Ishikawa (cell line): ENCODE measurements around the gene LSAMP.

Experiments
- CEBPB ChIP-seq: IDR thresholded peaks from 2 replicates; pipeline ENCODE4 v1.6.1; 2012
- CREB1 ChIP-seq: IDR thresholded peaks from 2 replicates; pipeline ENCODE4 v1.6.1; 2012; ENCODE audit warnings: low read depth
- EGR1 ChIP-seq: IDR thresholded peaks from 2 replicates; pipeline ENCODE4 v1.6.1; 2012
- EP300 ChIP-seq: IDR thresholded peaks from 2 replicates; pipeline ENCODE4 v1.6.1; 2012; ENCODE audit warnings: borderline replicate concordance
- FOXM1 ChIP-seq: IDR thresholded peaks from 2 replicates; pipeline ENCODE4 v1.6.1; 2012; ENCODE audit warnings: low read depth, borderline replicate concordance
- MAX ChIP-seq: IDR thresholded peaks from 2 replicates; pipeline ENCODE4 v1.6.1; 2012
- NFIC ChIP-seq: IDR thresholded peaks from 2 replicates; pipeline ENCODE4 v1.6.1; 2012
- RAD21 ChIP-seq: IDR thresholded peaks from 2 replicates; pipeline ENCODE4 v1.6.1; 2012; ENCODE audit warnings: low read depth
- REST ChIP-seq: IDR thresholded peaks from 2 replicates; pipeline ENCODE4 v1.6.1; 2012; ENCODE audit warnings: low read depth, mild to moderate bottlenecking
- TAF1 ChIP-seq: IDR thresholded peaks from 2 replicates; pipeline ENCODE4 v1.6.1; 2012; ENCODE audit warnings: low read depth, mild to moderate bottlenecking
- TCF12 ChIP-seq: IDR thresholded peaks from 2 replicates; pipeline ENCODE4 v1.6.1; 2012; ENCODE audit warnings: low read depth
- TEAD4 ChIP-seq: IDR thresholded peaks from 2 replicates; pipeline ENCODE4 v1.6.1; 2012
- USF1 ChIP-seq: IDR thresholded peaks from 2 replicates; pipeline ENCODE4 v1.6.1; 2012
- YY1 ChIP-seq: IDR thresholded peaks from 2 replicates; pipeline ENCODE4 v1.6.1; 2012; ENCODE audit warnings: low read depth
- ZBTB7A ChIP-seq: IDR thresholded peaks from 2 replicates; pipeline ENCODE4 v1.6.1; 2012; ENCODE audit warnings: low read depth

Gene LSAMP

GRCh38 chr3:116423945-116424344 is 21.3 kb downstream of the LSAMP start:
- TF ChIP-seq RAD21 = no peak
- no peak for TF ChIP-seq TAF1
- no peak for TF ChIP-seq NFIC
- TF ChIP-seq YY1 = no peak
- no peak for TF ChIP-seq USF1
- TF ChIP-seq EGR1 = no peak
- no peak for TF ChIP-seq CEBPB
- TF ChIP-seq CREB1 = no peak
- no peak for TF ChIP-seq TCF12
- no peak for TF ChIP-seq MAX
- no peak for TF ChIP-seq FOXM1
- TF ChIP-seq REST = no peak
- TF ChIP-seq ZBTB7A = no peak
- TF ChIP-seq EP300 = no peak
- no peak for TF ChIP-seq TEAD4

GRCh38 chr3:116423374-116423773 is 21.9 kb downstream of the LSAMP start:
- TF ChIP-seq RAD21 = no peak
- TF ChIP-seq EP300 = no peak
- no peak for TF ChIP-seq NFIC
- no peak for TF ChIP-seq FOXM1
- no peak for TF ChIP-seq CEBPB

GRCh38 chr3:116417151-116417550 is 28.1 kb downstream of the LSAMP start:
- no peak for TF ChIP-seq USF1
- TF ChIP-seq TCF12 = no peak
- TF ChIP-seq ZBTB7A = no peak
- no peak for TF ChIP-seq RAD21
- no peak for TF ChIP-seq MAX
- no peak for TF ChIP-seq CEBPB
- TF ChIP-seq FOXM1 = no peak
- TF ChIP-seq REST = no peak
- TF ChIP-seq TEAD4 = no peak
- TF ChIP-seq EP300 = no peak
- no peak for TF ChIP-seq TAF1
- TF ChIP-seq NFIC = no peak
- no peak for TF ChIP-seq CREB1
- no peak for TF ChIP-seq YY1
- no peak for TF ChIP-seq EGR1

GRCh38 chr3:116413319-116413718 is 32.0 kb downstream of the LSAMP start:
- TF ChIP-seq REST = no peak
- TF ChIP-seq TEAD4 = no peak
- no peak for TF ChIP-seq NFIC
- no peak for TF ChIP-seq USF1
- no peak for TF ChIP-seq FOXM1
- no peak for TF ChIP-seq MAX
- no peak for TF ChIP-seq TAF1
- no peak for TF ChIP-seq CREB1
- TF ChIP-seq RAD21 = no peak
- TF ChIP-seq TCF12 = no peak
- no peak for TF ChIP-seq YY1
- no peak for TF ChIP-seq CEBPB
- TF ChIP-seq ZBTB7A = no peak
- no peak for TF ChIP-seq EP300
- TF ChIP-seq EGR1 = no peak
